ENCODE results near the gene ANTXR1.

The ANTXR1 gene

DNA sequence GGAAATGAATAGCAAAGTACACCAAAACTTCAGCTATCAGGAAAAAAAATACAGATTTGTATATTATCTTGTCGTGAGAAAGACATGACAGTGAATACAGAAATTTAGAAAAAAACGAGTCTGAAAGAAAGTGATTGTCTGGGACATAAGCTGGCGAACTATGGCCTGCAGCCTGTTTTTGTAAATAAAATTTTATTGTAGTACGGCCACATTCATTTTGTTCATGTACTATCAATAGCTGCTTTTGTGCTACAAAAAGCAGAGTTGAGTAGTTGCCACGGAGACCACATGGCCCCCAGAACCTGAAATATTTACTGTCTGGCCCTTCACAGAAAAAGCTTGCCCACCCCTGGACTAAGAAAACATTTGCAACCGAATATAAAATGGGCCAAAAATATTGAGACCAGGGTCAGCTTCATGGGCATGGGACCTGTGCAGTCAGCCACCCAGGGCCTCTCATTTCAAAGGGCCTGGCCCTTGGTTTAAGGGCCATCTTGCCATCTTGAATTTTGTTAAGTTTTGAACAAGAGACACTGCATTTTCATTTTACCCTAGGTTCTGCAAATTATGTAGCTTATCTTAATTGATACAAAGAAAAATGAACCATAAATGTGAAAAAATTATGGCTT lies 17.9 kb downstream of the ANTXR1 start:
- Histone ChIP-seq H3K27me3 (ENCODE audit: insufficient read depth, low read length) (no peaks in the 10 kb centered on the region), H3K9me3 (ENCODE audit: low read length) (peaks cover 6% of the 10 kb centered on the region), H3K4me1 (ENCODE audit: insufficient read depth, low read length) (peaks cover 34% of the 10 kb centered on the region), H3K36me3 (ENCODE audit: insufficient read depth, low read length) (no peaks in the 10 kb centered on the region), H3K4me3 (ENCODE audit: low read length) (no peak overlapping the region), H2AFZ (ENCODE audit: low read depth, low read length) (no peak overlapping the region)

- H3K4me3 ChIP-seq (ENCODE audit: low read length) = no peak overlapping the region
- H3K36me3 ChIP-seq (ENCODE audit: insufficient read depth, low read length) = no peaks in the 10 kb centered on the region
- no peak overlapping the region for H2AFZ ChIP-seq (ENCODE audit: low read depth, low read length)
- H3K27me3 ChIP-seq (ENCODE audit: insufficient read depth, low read length) = no peaks in the 10 kb centered on the region
- peaks cover 6% of the 10 kb centered on the region for H3K9me3 ChIP-seq (ENCODE audit: low read length)
- H3K4me1 ChIP-seq (ENCODE audit: insufficient read depth, low read length) = peaks cover 34% of the 10 kb centered on the region
Observed at GRCh38 chr2:69031466-69031865, 18.5 kb downstream of the ANTXR1 start.

GRCh38 chr2:69032336-69032735 lies 19.4 kb downstream of the ANTXR1 start:
- H3K27me3 ChIP-seq (ENCODE audit: insufficient read depth, low read length) = no peaks in the 10 kb centered on the region
- peaks cover 34% of the 10 kb centered on the region for H3K4me1 ChIP-seq (ENCODE audit: insufficient read depth, low read length)
- no peak overlapping the region for H3K4me3 ChIP-seq (ENCODE audit: low read length)
- H3K9me3 ChIP-seq (ENCODE audit: low read length) = peaks cover 2% of the 10 kb centered on the region
- no peaks in the 10 kb centered on the region for H3K36me3 ChIP-seq (ENCODE audit: insufficient read depth, low read length)
- H2AFZ ChIP-seq (ENCODE audit: low read depth, low read length) = no peak overlapping the region

GRCh38 chr2:69033461-69034095 lies 20.6 kb downstream of the ANTXR1 start:
- Histone ChIP-seq H2AFZ (ENCODE audit: low read depth, low read length) (no peak overlapping the region), H3K36me3 (ENCODE audit: insufficient read depth, low read length) (no peaks in the 10 kb centered on the region), H3K4me1 (ENCODE audit: insufficient read depth, low read length) (peaks cover 34% of the 10 kb centered on the region), H3K27me3 (ENCODE audit: insufficient read depth, low read length) (no peaks in the 10 kb centered on the region), H3K4me3 (ENCODE audit: low read length) (no peak overlapping the region), H3K9me3 (ENCODE audit: low read length) (no peaks in the 10 kb centered on the region)

GRCh38 chr2:69034122-69034521 lies 21.1 kb downstream of the ANTXR1 start:
- Histone ChIP-seq H3K4me1 (ENCODE audit: insufficient read depth, low read length) (peaks cover 34% of the 10 kb centered on the region), H2AFZ (ENCODE audit: low read depth, low read length) (no peak overlapping the region), H3K27me3 (ENCODE audit: insufficient read depth, low read length) (no peaks in the 10 kb centered on the region), H3K36me3 (ENCODE audit: insufficient read depth, low read length) (no peaks in the 10 kb centered on the region), H3K9me3 (ENCODE audit: low read length) (no peaks in the 10 kb centered on the region), H3K4me3 (ENCODE audit: low read length) (no peak overlapping the region)

DNA sequence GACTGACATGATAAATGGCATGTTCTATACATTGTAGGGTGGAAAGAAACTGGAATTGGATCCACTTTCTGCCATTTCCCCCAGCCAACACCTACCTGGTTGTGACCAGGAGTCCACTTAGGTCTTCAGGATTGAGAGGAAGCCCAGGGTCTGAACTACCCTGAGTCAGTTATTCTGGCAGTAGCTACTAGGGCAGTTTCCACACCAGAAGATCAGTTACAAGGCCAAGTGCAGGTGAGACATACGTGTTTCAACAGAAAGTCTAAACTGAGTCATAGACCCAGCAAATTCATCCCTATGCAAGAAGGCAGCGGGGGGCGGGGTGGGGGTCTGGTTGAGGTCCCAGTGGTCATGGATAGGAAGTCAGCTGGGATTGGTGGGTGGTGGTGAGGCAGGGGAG lies 21.9 kb downstream of the ANTXR1 start:
- Histone ChIP-seq H3K27me3 (ENCODE audit: insufficient read depth, low read length) (no peaks in the 10 kb centered on the region), H3K36me3 (ENCODE audit: insufficient read depth, low read length) (no peaks in the 10 kb centered on the region), H2AFZ (ENCODE audit: low read depth, low read length) (no peak overlapping the region), H3K4me1 (ENCODE audit: insufficient read depth, low read length) (peaks cover 34% of the 10 kb centered on the region), H3K4me3 (ENCODE audit: low read length) (no peak overlapping the region), H3K9me3 (ENCODE audit: low read length) (no peaks in the 10 kb centered on the region)

- Histone ChIP-seq H3K4me1 (ENCODE audit: insufficient read depth, low read length) (peaks cover 13% of the 10 kb centered on the region), H3K27me3 (ENCODE audit: insufficient read depth, low read length) (no peaks in the 10 kb centered on the region)
Observed at GRCh38 chr2:69036926-69037325, 23.9 kb downstream of the ANTXR1 start.

GRCh38 chr2:69041214-69041613 lies 28.2 kb downstream of the ANTXR1 start:
- no peaks in the 10 kb centered on the region for H3K27me3 ChIP-seq (ENCODE audit: insufficient read depth, low read length)
- peaks cover 61% of the 10 kb centered on the region for H3K36me3 ChIP-seq (ENCODE audit: insufficient read depth, low read length)
- H3K9me3 ChIP-seq (ENCODE audit: low read length) = no peaks in the 10 kb centered on the region
- H2AFZ ChIP-seq (ENCODE audit: low read depth, low read length) = no peak overlapping the region
- H3K4me1 ChIP-seq (ENCODE audit: insufficient read depth, low read length) = no peaks in the 10 kb centered on the region
- H3K4me3 ChIP-seq (ENCODE audit: low read length) = no peak overlapping the region

More at GRCh38 chr2:69036926-69037325, 23.9 kb downstream of the ANTXR1 start:
- no peaks in the 10 kb centered on the region for H3K9me3 ChIP-seq (ENCODE audit: low read length)
- H3K4me3 ChIP-seq (ENCODE audit: low read length) = no peak overlapping the region
- peaks cover 20% of the 10 kb centered on the region for H3K36me3 ChIP-seq (ENCODE audit: insufficient read depth, low read length)
- no peak overlapping the region for H2AFZ ChIP-seq (ENCODE audit: low read depth, low read length)

GRCh38 chr2:69043736-69044400 lies 30.9 kb downstream of the ANTXR1 start:
- Histone ChIP-seq H2AFZ (ENCODE audit: low read depth, low read length) (no peak overlapping the region), H3K9me3 (ENCODE audit: low read length) (no peaks in the 10 kb centered on the region), H3K27me3 (ENCODE audit: insufficient read depth, low read length) (no peaks in the 10 kb centered on the region), H3K4me3 (ENCODE audit: low read length) (no peak overlapping the region), H3K36me3 (ENCODE audit: insufficient read depth, low read length) (peaks cover 65% of the 10 kb centered on the region), H3K4me1 (ENCODE audit: insufficient read depth, low read length) (no peaks in the 10 kb centered on the region)

DNA sequence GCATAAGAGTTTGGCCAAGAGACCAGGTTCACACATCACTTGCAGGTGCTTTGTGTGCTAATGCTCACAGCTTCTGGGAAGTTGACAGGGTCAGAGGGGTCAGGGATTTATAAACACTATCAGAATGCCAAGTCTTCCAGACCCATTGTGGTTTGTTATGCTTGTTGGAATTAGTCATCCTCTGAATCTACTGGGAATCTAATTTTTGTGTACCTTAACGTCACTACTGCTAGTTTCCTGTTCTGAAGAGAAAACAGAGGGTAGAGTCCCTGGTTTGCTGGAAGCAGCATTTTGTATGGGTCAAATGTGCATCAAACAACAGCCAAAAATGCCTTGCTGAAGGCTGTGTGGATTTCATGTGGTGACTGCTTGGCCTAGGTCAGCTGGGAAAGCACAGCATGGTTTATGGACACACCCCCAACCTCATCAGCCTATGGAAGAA lies 33.3 kb downstream of the ANTXR1 start:
- Histone ChIP-seq H3K36me3 (ENCODE audit: insufficient read depth, low read length) (peaks cover 53% of the 10 kb centered on the region), H3K4me1 (ENCODE audit: insufficient read depth, low read length) (no peaks in the 10 kb centered on the region), H3K27me3 (ENCODE audit: insufficient read depth, low read length) (no peaks in the 10 kb centered on the region), H3K9me3 (ENCODE audit: low read length) (no peaks in the 10 kb centered on the region), H3K4me3 (ENCODE audit: low read length) (no peak overlapping the region), H2AFZ (ENCODE audit: low read depth, low read length) (no peak overlapping the region)

- H3K36me3 ChIP-seq (ENCODE audit: insufficient read depth, low read length) = peaks cover 38% of the 10 kb centered on the region
- H3K27me3 ChIP-seq (ENCODE audit: insufficient read depth, low read length) = no peaks in the 10 kb centered on the region
- no peak overlapping the region for H2AFZ ChIP-seq (ENCODE audit: low read depth, low read length)
- H3K9me3 ChIP-seq (ENCODE audit: low read length) = no peaks in the 10 kb centered on the region
- H3K4me3 ChIP-seq (ENCODE audit: low read length) = no peak overlapping the region
- H3K4me1 ChIP-seq (ENCODE audit: insufficient read depth, low read length) = no peaks in the 10 kb centered on the region
Observed at GRCh38 chr2:69047625-69048145, 34.7 kb downstream of the ANTXR1 start.

DNA sequence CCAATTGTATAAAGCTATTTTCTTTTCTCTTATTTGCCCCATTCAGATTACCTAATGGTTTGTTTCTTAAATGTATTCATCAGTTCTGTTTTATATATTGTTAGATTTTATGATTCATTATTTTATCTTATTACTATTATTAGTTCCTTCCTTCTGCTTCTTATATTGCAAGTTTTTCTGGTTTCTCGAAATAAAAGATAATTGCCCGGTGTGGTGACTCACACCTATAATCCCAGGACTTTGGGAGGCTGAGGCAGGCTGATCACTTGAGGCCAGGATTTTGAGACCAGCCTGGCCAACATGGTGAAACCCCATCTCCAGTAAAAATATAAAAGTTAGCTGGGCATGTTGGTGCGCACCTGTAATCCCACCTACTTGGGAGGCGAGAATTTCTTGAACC lies 37.8 kb downstream of the ANTXR1 start:
- H3K4me3 ChIP-seq (ENCODE audit: low read length) = no peak overlapping the region
- H3K36me3 ChIP-seq (ENCODE audit: insufficient read depth, low read length) = peaks cover 12% of the 10 kb centered on the region
- no peaks in the 10 kb centered on the region for H3K4me1 ChIP-seq (ENCODE audit: insufficient read depth, low read length)
- peaks cover 3% of the 10 kb centered on the region for H3K9me3 ChIP-seq (ENCODE audit: low read length)
- H2AFZ ChIP-seq (ENCODE audit: low read depth, low read length) = no peak overlapping the region
- H3K27me3 ChIP-seq (ENCODE audit: insufficient read depth, low read length) = no peaks in the 10 kb centered on the region

DNA sequence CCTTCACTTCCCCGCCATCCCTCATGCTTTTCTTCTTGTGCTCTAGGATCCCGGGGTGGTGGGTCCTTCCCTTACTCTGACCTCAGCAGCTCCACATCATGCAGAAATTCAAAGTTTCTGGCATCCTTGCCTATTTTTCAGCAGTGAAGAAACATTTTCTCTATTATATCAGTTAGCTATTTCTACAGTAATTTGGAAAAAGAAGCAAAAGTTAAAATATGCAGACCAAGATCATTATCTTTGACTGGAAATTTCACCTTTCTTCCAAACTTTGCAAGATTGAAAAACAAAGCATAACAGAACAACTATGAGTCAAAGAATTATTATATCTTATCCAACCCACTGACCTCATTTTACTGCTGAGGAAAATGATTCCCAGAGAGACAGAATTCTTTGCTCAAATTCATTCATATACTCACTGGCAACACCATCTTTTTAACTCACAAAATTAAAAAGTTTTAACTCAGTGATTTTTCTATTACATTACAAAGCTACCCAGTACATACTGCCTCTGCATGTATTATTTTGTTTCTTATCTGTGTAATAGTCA lies 40.5 kb downstream of the ANTXR1 start:
- Histone ChIP-seq H2AFZ (ENCODE audit: low read depth, low read length) (no peak overlapping the region), H3K36me3 (ENCODE audit: insufficient read depth, low read length) (peaks cover 4% of the 10 kb centered on the region), H3K4me1 (ENCODE audit: insufficient read depth, low read length) (no peaks in the 10 kb centered on the region), H3K27me3 (ENCODE audit: insufficient read depth, low read length) (no peaks in the 10 kb centered on the region), H3K4me3 (ENCODE audit: low read length) (no peak overlapping the region), H3K9me3 (ENCODE audit: low read length) (peaks cover 3% of the 10 kb centered on the region)
